Neural progenitor cell (in vitro differentiated cells): ENCODE data around the gene FAAP100. TPM values are rescaled to one million over a fixed set of nuclear protein-coding genes. Genes with fewer than 3 reads are reported as not detected.
A peak's percentile ranks its signal among the peaks of the same experiment; 100 is the strongest.

Experiments
- DNase-seq: peaks from one replicate; pipeline ENCODE4 v3.0.0-alpha.2; 2016; ENCODE audit warnings: low spot score
- H2AFZ ChIP-seq: fragments of 200-600 bp; sonication (generic); replicated peaks from 2 replicates; pipeline ENCODE4 v1.6.1; 2016; ENCODE audit warnings: antibody characterized with exemption
- H3F3A ChIP-seq: fragments of 200-600 bp; sonication (generic); 2 replicates; pipeline ENCODE4 v1.6.1; 2016; ENCODE audit warnings: antibody characterized with exemption, low read depth
- H3K27ac ChIP-seq: fragments of 200-600 bp; sonication (generic); 2 replicates; pipeline ENCODE4 v1.5.1; 2016; ENCODE audit warnings: mild to moderate bottlenecking
- H3K27me3 ChIP-seq: fragments of 200-600 bp; sonication (generic); 2 replicates; pipeline ENCODE4 v1.6.1; 2016; ENCODE audit warnings: mild to moderate bottlenecking, moderate library complexity
- H3K36me3 ChIP-seq: fragments of 200-600 bp; sonication (generic); 2 replicates; pipeline ENCODE4 v1.5.1; 2016
- H3K4me1 ChIP-seq: fragments of 200-600 bp; sonication (generic); 2 replicates; pipeline ENCODE4 v1.6.1; 2016; ENCODE audit warnings: mixed run types
- H3K4me2 ChIP-seq: fragments of 200-600 bp; sonication (generic); 2 replicates; pipeline ENCODE4 v1.6.1; 2016
- H3K4me3 ChIP-seq: fragments of 200-600 bp; sonication (generic); 2 replicates; pipeline ENCODE4 v1.5.1; 2016
- H3K79me2 ChIP-seq: fragments of 200-600 bp; sonication (generic); 2 replicates; pipeline ENCODE4 v1.6.1; 2016; ENCODE audit warnings: low read depth
- H3K9ac ChIP-seq: fragments of 200-600 bp; sonication (generic); 2 replicates; pipeline ENCODE4 v1.6.1; 2016
- H3K9me3 ChIP-seq: fragments of 200-600 bp; sonication (generic); 2 replicates; pipeline ENCODE4 v1.5.1; 2016; ENCODE audit warnings: low read depth
- H4K20me1 ChIP-seq: fragments of 200-600 bp; sonication (generic); 2 replicates; pipeline ENCODE4 v1.6.1; 2016; ENCODE audit warnings: low read depth
- H3K27ac Mint-ChIP-seq: 3 replicates; pipeline ENCODE4 v1.8.0; 2021; ENCODE audit warnings: mixed read lengths
- H3K27me3 Mint-ChIP-seq: 2 replicates; pipeline ENCODE4 v1.8.0; 2022; ENCODE audit warnings: low read depth, mild to moderate bottlenecking, inconsistent platforms, moderate library complexity, mixed read lengths; ENCODE audit not compliant: insufficient read depth
- H3K36me3 Mint-ChIP-seq: 3 replicates; pipeline ENCODE4 v1.8.0; 2021; ENCODE audit warnings: mixed read lengths
- H3K4me1 Mint-ChIP-seq: 3 replicates; pipeline ENCODE4 v1.8.0; 2021; ENCODE audit warnings: mixed read lengths
- H3K4me3 Mint-ChIP-seq: 3 replicates; pipeline ENCODE4 v1.8.0; 2021; ENCODE audit warnings: mild to moderate bottlenecking, moderate library complexity, mixed read lengths
- H3K9me3 Mint-ChIP-seq: 3 replicates; pipeline ENCODE4 v1.8.0; 2020; ENCODE audit warnings: mixed read lengths
- CTCF ChIP-seq: fragments of 200-600 bp; sonication (generic); IDR thresholded peaks from 2 replicates; pipeline ENCODE4 v1.5.1; 2017; ENCODE audit warnings: antibody characterized with exemption, mild to moderate bottlenecking
- EZH2 ChIP-seq: fragments of 200-600 bp; sonication (generic); IDR thresholded peaks from 2 replicates; pipeline ENCODE4 v1.6.1; 2017; ENCODE audit warnings: antibody characterized with exemption, mild to moderate bottlenecking, moderate library complexity
- EZH2phosphoT487 ChIP-seq: fragments of 200-600 bp; sonication (generic); IDR thresholded peaks from 2 replicates; pipeline ENCODE4 v1.6.1; 2017; ENCODE audit warnings: antibody characterized with exemption
- total RNA-seq: library from RNA; depleted of rRNA; stranded (reverse); fragments of >200 nt; gene quantifications from 2 replicates; pipeline ENCODE4 v1.2.3, GENCODE V29; 2015; ENCODE audit warnings: low replicate concordance

Gene FAAP100
- total RNA-seq, 1 donor from 2014 or later = 9.7 TPM

DNA sequence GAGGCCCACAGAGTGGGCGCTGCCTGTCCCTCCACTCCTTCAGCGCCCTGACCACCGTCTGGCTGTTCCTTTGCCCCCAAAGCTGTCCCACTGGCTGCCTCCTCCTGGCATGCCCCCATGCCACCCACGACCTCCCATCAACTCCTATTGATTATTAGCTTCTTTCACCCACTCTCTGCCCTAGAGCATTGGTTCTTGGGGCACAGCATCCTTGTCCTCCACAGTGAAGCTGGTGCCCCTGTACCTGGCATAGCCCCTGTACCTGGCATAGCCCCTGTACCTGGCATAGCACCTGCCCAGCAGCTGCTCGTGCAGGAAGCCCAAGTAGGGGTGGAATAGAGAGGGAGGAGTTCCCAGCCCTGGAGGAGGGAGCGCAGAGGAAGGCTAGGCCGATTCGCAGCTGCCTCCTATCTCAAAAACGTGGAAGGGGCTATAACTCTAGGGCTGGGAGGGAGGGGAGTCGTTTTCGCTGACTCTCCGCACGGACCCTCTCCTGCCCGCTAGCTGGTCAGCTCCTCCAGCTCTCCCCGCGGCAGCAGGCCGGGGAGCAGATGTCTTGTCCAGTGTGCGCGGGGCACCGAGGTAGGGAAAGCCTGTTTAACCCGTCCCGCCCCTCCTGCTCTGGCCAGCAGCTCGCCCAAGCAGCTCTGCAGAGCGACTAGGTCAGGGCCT lies 33.9 kb downstream of the FAAP100 start:
- TF ChIP-seq CTCF = no peak
- TF ChIP-seq EZH2phosphoT487 = no peak
- no peak for TF ChIP-seq EZH2
- H3K79me2 ChIP-seq = peaks cover 10% of the 10 kb centered on the region

DNA sequence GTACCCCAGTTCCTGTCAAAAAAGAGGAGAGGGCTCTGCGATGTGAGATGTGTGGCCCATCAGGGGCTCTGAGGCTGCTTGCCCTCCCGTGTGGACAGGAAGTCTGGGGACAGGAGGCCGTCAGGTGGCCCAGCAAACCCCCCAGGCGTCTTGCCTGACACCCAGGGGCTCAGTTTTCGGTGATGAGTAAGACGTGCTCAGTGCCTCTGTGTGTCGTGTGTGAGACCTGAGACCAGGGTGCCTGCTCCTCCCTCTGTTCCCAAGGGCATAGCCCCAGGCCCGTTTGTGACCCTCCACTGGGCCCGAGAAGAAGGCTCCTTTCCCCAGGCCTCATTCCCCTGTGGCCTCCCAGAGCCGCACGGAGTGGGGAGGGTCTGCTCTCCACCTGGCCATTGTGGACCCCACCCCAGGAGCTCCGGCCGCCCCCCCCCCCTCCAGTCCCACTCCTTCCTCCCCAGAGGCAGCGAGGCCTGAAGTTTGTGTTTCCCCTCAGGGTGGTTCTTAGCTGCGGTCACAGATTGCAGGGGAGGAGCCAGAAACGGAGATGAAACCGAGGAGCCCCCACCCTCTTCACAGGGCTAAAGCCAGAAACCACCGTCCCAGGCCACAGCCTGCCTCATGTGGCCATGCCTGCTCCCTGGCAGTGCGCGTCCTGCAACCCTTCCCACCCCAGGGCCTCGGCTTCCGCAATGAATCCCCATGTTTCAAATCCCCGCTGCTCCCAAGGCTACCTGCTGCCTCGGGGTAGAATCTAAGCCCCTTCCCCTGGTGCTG lies 34.6 kb downstream of the FAAP100 start:
- H3K36me3 Mint-ChIP-seq = no peaks in the 10 kb centered on the region
- H3K27me3 Mint-ChIP-seq = peaks cover 18% of the 10 kb centered on the region
- no peaks in the 10 kb centered on the region for H3K9me3 Mint-ChIP-seq
- Histone ChIP-seq H3F3A (peaks cover 57% of the 10 kb centered on the region), H3K79me2 (peaks cover 11% of the 10 kb centered on the region), H3K9ac (no peak overlapping the region), H3K4me2 (peak overlapping the region; percentile 79), H3K27me3 (peaks cover 85% of the 10 kb centered on the region), H3K27ac (no peak overlapping the region), H3K4me1 (peaks cover 25% of the 10 kb centered on the region), H3K4me3 (no peak overlapping the region), H3K36me3 (no peaks in the 10 kb centered on the region), H3K9me3 (no peaks in the 10 kb centered on the region), H2AFZ (no peak overlapping the region), H4K20me1 (peaks cover 53% of the 10 kb centered on the region)
- no peak overlapping the region for H3K27ac Mint-ChIP-seq
- H3K4me3 Mint-ChIP-seq = peak overlapping the region; percentile 70
- DNase-seq = peak; percentile 46
- peaks cover 36% of the 10 kb centered on the region for H3K4me1 Mint-ChIP-seq
- TF ChIP-seq EZH2 (no peak), EZH2phosphoT487 (no peak), CTCF (no peak)

More for the DNA sequence above, 33.9 kb downstream of the FAAP100 start:
- Mint-ChIP-seq H3K27me3 (peaks cover 18% of the 10 kb centered on the region), H3K4me3 (peak overlapping the region; percentile 70), H3K9me3 (no peaks in the 10 kb centered on the region), H3K4me1 (peaks cover 40% of the 10 kb centered on the region), H3K36me3 (no peaks in the 10 kb centered on the region), H3K27ac (peak overlapping the region; percentile 66)
- peak overlapping the region; percentile 79 for H3K4me2 ChIP-seq
- DNase-seq = peak; percentile 67
- peaks cover 53% of the 10 kb centered on the region for H4K20me1 ChIP-seq
- peak overlapping the region; percentile 43 for H3K4me3 ChIP-seq
- peaks cover 92% of the 10 kb centered on the region for H3K27me3 ChIP-seq
- no peaks in the 10 kb centered on the region for H3K9me3 ChIP-seq
- H3K4me1 ChIP-seq = peaks cover 30% of the 10 kb centered on the region
- no peak overlapping the region for H2AFZ ChIP-seq
- H3K36me3 ChIP-seq = no peaks in the 10 kb centered on the region
- H3K27ac ChIP-seq = no peak overlapping the region
- H3F3A ChIP-seq = peaks cover 56% of the 10 kb centered on the region
- no peak overlapping the region for H3K9ac ChIP-seq

- no peak overlapping the region for H3K9ac ChIP-seq
- H3K27me3 Mint-ChIP-seq = peaks cover 16% of the 10 kb centered on the region
Measured at GRCh38 chr17:81517009-81517338, 35.2 kb downstream of the FAAP100 start.

More at GRCh38 chr17:81517009-81517338, 35.2 kb downstream of the FAAP100 start:
- Histone ChIP-seq H3K4me2 (no peak overlapping the region), H3K79me2 (peaks cover 17% of the 10 kb centered on the region), H3F3A (peaks cover 56% of the 10 kb centered on the region), H3K36me3 (no peaks in the 10 kb centered on the region), H2AFZ (no peak overlapping the region), H3K9me3 (no peaks in the 10 kb centered on the region), H4K20me1 (peaks cover 58% of the 10 kb centered on the region), H3K4me1 (peaks cover 25% of the 10 kb centered on the region), H3K27ac (no peak overlapping the region), H3K27me3 (peaks cover 79% of the 10 kb centered on the region), H3K4me3 (no peak overlapping the region)
- no peak for TF ChIP-seq CTCF
- no peak for TF ChIP-seq EZH2phosphoT487
- TF ChIP-seq EZH2 = no peak
- H3K36me3 Mint-ChIP-seq = peaks cover 1% of the 10 kb centered on the region
- no peak for DNase-seq
- no peaks in the 10 kb centered on the region for H3K9me3 Mint-ChIP-seq
- peak overlapping the region; percentile 84 for H3K4me3 Mint-ChIP-seq
- H3K27ac Mint-ChIP-seq = no peak overlapping the region
- H3K4me1 Mint-ChIP-seq = peaks cover 31% of the 10 kb centered on the region
